ENCODE results near the gene FGR.

DNA sequence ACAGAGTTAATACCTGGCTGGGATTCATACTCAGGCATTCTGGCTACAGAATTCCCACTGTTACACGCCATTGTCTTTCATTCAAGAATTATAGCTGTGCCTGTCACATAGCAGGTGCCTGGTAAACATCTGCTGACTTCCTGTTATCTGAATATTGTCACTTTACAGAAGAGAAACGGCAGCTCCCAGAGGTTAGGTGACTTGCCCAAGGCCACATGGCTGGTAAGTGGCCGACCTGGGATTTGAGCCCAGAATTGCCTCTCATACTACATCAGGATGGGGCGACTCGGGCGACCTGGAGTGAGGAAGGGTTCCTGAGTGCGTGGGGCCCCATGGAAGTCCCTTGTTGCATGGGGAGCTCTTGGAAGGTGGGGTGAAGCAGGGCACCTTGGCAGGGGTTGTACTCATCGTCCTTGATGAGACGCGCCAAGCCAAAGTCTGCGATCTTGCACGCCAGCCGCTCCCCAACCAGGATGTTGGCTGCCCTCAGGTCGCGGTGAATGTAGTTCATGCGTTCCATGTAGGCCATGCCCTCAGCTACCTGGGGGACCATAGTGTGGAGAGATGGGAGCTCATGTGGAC is 20.9 kb downstream of the FGR start:
- TF ChIP-seq, protein P1, sequence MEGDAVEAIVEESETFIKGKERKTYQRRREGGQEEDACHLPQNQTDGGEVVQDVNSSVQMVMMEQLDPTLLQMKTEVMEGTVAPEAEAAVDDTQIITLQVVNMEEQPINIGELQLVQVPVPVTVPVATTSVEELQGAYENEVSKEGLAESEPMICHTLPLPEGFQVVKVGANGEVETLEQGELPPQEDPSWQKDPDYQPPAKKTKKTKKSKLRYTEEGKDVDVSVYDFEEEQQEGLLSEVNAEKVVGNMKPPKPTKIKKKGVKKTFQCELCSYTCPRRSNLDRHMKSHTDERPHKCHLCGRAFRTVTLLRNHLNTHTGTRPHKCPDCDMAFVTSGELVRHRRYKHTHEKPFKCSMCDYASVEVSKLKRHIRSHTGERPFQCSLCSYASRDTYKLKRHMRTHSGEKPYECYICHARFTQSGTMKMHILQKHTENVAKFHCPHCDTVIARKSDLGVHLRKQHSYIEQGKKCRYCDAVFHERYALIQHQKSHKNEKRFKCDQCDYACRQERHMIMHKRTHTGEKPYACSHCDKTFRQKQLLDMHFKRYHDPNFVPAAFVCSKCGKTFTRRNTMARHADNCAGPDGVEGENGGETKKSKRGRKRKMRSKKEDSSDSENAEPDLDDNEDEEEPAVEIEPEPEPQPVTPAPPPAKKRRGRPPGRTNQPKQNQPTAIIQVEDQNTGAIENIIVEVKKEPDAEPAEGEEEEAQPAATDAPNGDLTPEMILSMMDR (IDR thresholded peaks at IDR 0.05 in 2 of 3, conservative IDR thresholded peaks at IDR 0.05 in 1 of 3; ENCODE audit: borderline replicate concordance in 1 of 3, insufficient read depth in 1 of 3, low read depth in 2 of 3, low read length in 2 of 3): no peak
- no peak for TF ChIP-seq POLR2A (IDR thresholded peaks at IDR 0.05; ENCODE audit: borderline replicate concordance, extremely low read depth, insufficient read depth, insufficient read length)
- TF ChIP-seq CEBPB (IDR thresholded peaks at IDR 0.05; ENCODE audit: low read depth): no peak
- TF ChIP-seq EGR1 (IDR thresholded peaks at IDR 0.05; ENCODE audit: low read depth): no peak
- no peak for TF ChIP-seq EZH2 (IDR thresholded peaks at IDR 0.05)
- no peak for TF ChIP-seq SP1 (IDR thresholded peaks at IDR 0.05; ENCODE audit: low read depth)
- no peak for TF ChIP-seq ATF3 (IDR thresholded peaks at IDR 0.05)
- TF ChIP-seq JUND (IDR thresholded peaks at IDR 0.05): no peak
- no peak for TF ChIP-seq POLR2AphosphoS5 (IDR thresholded peaks at IDR 0.05; ENCODE audit: low read depth, low read length)
- TF ChIP-seq, protein P2, sequence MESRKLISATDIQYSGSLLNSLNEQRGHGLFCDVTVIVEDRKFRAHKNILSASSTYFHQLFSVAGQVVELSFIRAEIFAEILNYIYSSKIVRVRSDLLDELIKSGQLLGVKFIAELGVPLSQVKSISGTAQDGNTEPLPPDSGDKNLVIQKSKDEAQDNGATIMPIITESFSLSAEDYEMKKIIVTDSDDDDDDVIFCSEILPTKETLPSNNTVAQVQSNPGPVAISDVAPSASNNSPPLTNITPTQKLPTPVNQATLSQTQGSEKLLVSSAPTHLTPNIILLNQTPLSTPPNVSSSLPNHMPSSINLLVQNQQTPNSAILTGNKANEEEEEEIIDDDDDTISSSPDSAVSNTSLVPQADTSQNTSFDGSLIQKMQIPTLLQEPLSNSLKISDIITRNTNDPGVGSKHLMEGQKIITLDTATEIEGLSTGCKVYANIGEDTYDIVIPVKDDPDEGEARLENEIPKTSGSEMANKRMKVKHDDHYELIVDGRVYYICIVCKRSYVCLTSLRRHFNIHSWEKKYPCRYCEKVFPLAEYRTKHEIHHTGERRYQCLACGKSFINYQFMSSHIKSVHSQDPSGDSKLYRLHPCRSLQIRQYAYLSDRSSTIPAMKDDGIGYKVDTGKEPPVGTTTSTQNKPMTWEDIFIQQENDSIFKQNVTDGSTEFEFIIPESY (IDR thresholded peaks at IDR 0.05; ENCODE audit: extremely low read depth, insufficient replicate concordance, low read length): no peak
- TF ChIP-seq RAD21 (IDR thresholded peaks at IDR 0.05; ENCODE audit: low read depth): no peak
